Adrenal gland (tissue), 5 donors: Measurements from ENCODE around the gene INPP5A.

Experiments used
- CTCF ChIP-seq, 6 experiments: fragments of 450-650 bp in 4 of 6; fragments of 200-600 bp in 2 of 6; sonication (generic) in 1 of 6; IDR thresholded peaks; 1 replicate in 5 of 6; 2 replicates in 1 of 6; pipeline versions ENCODE4 v1.5.1 to v1.8.0; 2016 to 2021; ENCODE audit warnings: antibody characterized with exemption in 6 of 6, mild to moderate bottlenecking in 2 of 6, moderate library complexity in 1 of 6
- POLR2A ChIP-seq, 2 donors: fragments of 450-650 bp; IDR thresholded peaks; one replicate each; pipeline ENCODE4 v1.6.1; 2017; ENCODE audit warnings: antibody characterized with exemption in 2 of 2, mild to moderate bottlenecking in 2 of 2, moderate library complexity in 1 of 2
- donor health status: DM: no; HTN: no; CAD: no.

- TF ChIP-seq CTCF (IDR thresholded peaks at IDR 0.05) (no peak), POLR2A (IDR thresholded peaks at IDR 0.05) (no peak)
These were observed 102.9 kb downstream of the INPP5A start for GRCh38 chr10:132640326-132641125.
